HEK293 (cell line): ENCODE measurements around the gene TSEN2.

ENCODE experiments used
- CTCF ChIA-PET: fragments of 350-600 bp; formaldehyde crosslinking; extraction: SDS; loops from one replicate; lab custom pipeline; 2021; ENCODE audit warnings: antibody characterized with exemption; lab: Yijun Ruan, JAX
- POLR2A ChIA-PET: fragments of 300-600 bp; formaldehyde crosslinking; extraction: SDS; loops from one replicate; lab custom pipeline; 2020; ENCODE audit warnings: antibody characterized with exemption, inconsistent platforms; lab: Yijun Ruan, JAX
- H3K27ac ChIP-seq: fragments of 200-500 bp; sonication (Bioruptor generic); 2 replicates; pipeline ENCODE4 v1.5.1; 2014; ENCODE audit warnings: low read depth, low read length, control low read depth, inconsistent platforms; ENCODE audit errors: extremely low read depth
- H3K36me3 ChIP-seq, 2 experiments: fragments of 200-500 bp in 1 of 2; sonication (Bioruptor generic) in 1 of 2; 1 replicate in 1 of 2; 2 replicates in 1 of 2; pipeline ENCODE4 v1.5.1; 2014 to 2017; ENCODE audit warnings: inconsistent platforms in 2 of 2, low read length in 2 of 2; ENCODE audit not compliant: control insufficient read depth in 2 of 2, insufficient read depth in 1 of 2
- H3K4me1 ChIP-seq: fragments of 200-500 bp; sonication (Bioruptor generic); 2 replicates; pipeline ENCODE4 v1.5.1; 2014; ENCODE audit warnings: mild to moderate bottlenecking, low read length, inconsistent platforms; ENCODE audit not compliant: control insufficient read depth, insufficient read depth
- H3K4me3 ChIP-seq: 2 replicates; pipeline ENCODE4 v1.5.1; 2011; ENCODE audit warnings: low read depth, mild to moderate bottlenecking, control low read depth, low read length, moderate library complexity
- H3K9me3 ChIP-seq: fragments of 200-500 bp; sonication (Bioruptor generic); 2 replicates; pipeline ENCODE4 v1.5.1; 2014; ENCODE audit warnings: low read depth, low read length, inconsistent platforms; ENCODE audit not compliant: control insufficient read depth, insufficient read depth
- AEBP2 ChIP-seq: fragments of 450-650 bp; formaldehyde crosslinking; IDR thresholded peaks from 2 replicates; pipeline ENCODE4 v1.5.1; 2016; ENCODE audit warnings: missing biosample characterization, missing genetic modification characterization, borderline replicate concordance
- BCL11A ChIP-seq: fragments of 450-650 bp; formaldehyde crosslinking; IDR thresholded peaks from 2 replicates; pipeline ENCODE4 v1.5.1; 2016; ENCODE audit warnings: low read depth, missing biosample characterization, missing genetic modification characterization
- GFI1B ChIP-seq: fragments of 450-650 bp; formaldehyde crosslinking; IDR thresholded peaks from 2 replicates; pipeline ENCODE4 v1.5.1; 2016; ENCODE audit warnings: missing biosample characterization, missing genetic modification characterization
- GLI2 ChIP-seq: fragments of 450-650 bp; formaldehyde crosslinking; IDR thresholded peaks from 2 replicates; pipeline ENCODE4; 2017; ENCODE audit warnings: missing biosample characterization, missing genetic modification characterization, low read depth, borderline replicate concordance
- GLIS1 ChIP-seq: fragments of 450-650 bp; formaldehyde crosslinking; IDR thresholded peaks from 2 replicates; pipeline ENCODE4 v1.5.1; 2016; ENCODE audit warnings: missing biosample characterization, missing genetic modification characterization
- KLF9 ChIP-seq: fragments of 450-650 bp; formaldehyde crosslinking; IDR thresholded peaks from 2 replicates; pipeline ENCODE4 v1.5.1; 2016; ENCODE audit warnings: missing biosample characterization, missing genetic modification characterization, low read depth
- SETDB1 ChIP-seq: IDR thresholded peaks from one replicate; pipeline ENCODE4 v1.6.1; 2017; ENCODE audit warnings: mild to moderate bottlenecking, low read length, moderate library complexity, mixed read lengths; ENCODE audit not compliant: insufficient read length
- SP7 ChIP-seq: fragments of 450-650 bp; formaldehyde crosslinking; IDR thresholded peaks from 2 replicates; pipeline ENCODE4 v1.5.1; 2016; ENCODE audit warnings: missing biosample characterization, missing genetic modification characterization
- YY1 ChIP-seq: fragments of 450-650 bp; formaldehyde crosslinking; IDR thresholded peaks from 2 replicates; pipeline ENCODE4 v1.5.1; 2018; ENCODE audit warnings: missing biosample characterization, missing genetic modification characterization
- ZEB2 ChIP-seq: fragments of 450-650 bp; formaldehyde crosslinking; IDR thresholded peaks from 2 replicates; pipeline ENCODE4 v1.5.1; 2016; ENCODE audit warnings: missing biosample characterization, missing genetic modification characterization
- ZNF157 ChIP-seq: fragments of 450-650 bp; formaldehyde crosslinking; IDR thresholded peaks from 2 replicates; pipeline ENCODE4 v1.5.1; 2016; ENCODE audit warnings: missing biosample characterization, missing genetic modification characterization
- ZNF174 ChIP-seq: fragments of 450-650 bp; formaldehyde crosslinking; IDR thresholded peaks from 2 replicates; pipeline ENCODE4 v1.5.0; 2017; ENCODE audit warnings: missing biosample characterization, mild to moderate bottlenecking, missing genetic modification characterization
- ZNF211 ChIP-seq: fragments of 450-650 bp; formaldehyde crosslinking; IDR thresholded peaks from 2 replicates; pipeline ENCODE4 v1.5.1; 2016; ENCODE audit warnings: low read depth, missing biosample characterization, missing genetic modification characterization
- ZNF214 ChIP-seq: fragments of 450-650 bp; formaldehyde crosslinking; IDR thresholded peaks from 2 replicates; pipeline ENCODE4 v1.5.1; 2017; ENCODE audit warnings: missing biosample characterization, mild to moderate bottlenecking, missing genetic modification characterization, borderline replicate concordance
- ZNF221 ChIP-seq: fragments of 450-650 bp; formaldehyde crosslinking; IDR thresholded peaks from 2 replicates; pipeline ENCODE4 v1.5.1; 2017; ENCODE audit warnings: missing biosample characterization, missing genetic modification characterization, borderline replicate concordance
- ZNF324 ChIP-seq: fragments of 450-650 bp; formaldehyde crosslinking; IDR thresholded peaks from 2 replicates; pipeline ENCODE4 v1.5.1; 2016; ENCODE audit warnings: missing biosample characterization, missing genetic modification characterization
- ZNF404 ChIP-seq: fragments of 450-650 bp; formaldehyde crosslinking; IDR thresholded peaks from 2 replicates; pipeline ENCODE4 v1.5.1; 2017; ENCODE audit warnings: missing biosample characterization, missing genetic modification characterization
- ZNF423 ChIP-seq: fragments of 450-650 bp; formaldehyde crosslinking; IDR thresholded peaks from 2 replicates; pipeline ENCODE4 v1.5.1; 2016; ENCODE audit warnings: missing biosample characterization, missing genetic modification characterization
- ZNF544 ChIP-seq: fragments of 450-650 bp; formaldehyde crosslinking; IDR thresholded peaks from 2 replicates; pipeline ENCODE4 v1.5.0; 2017; ENCODE audit warnings: missing biosample characterization, missing genetic modification characterization
- ZNF610 ChIP-seq: fragments of 450-650 bp; formaldehyde crosslinking; IDR thresholded peaks from 2 replicates; pipeline ENCODE4 v1.5.1; 2016; ENCODE audit warnings: missing biosample characterization, missing genetic modification characterization, borderline replicate concordance
- ZNF660 ChIP-seq: fragments of 450-650 bp; IDR thresholded peaks from 2 replicates; pipeline ENCODE4 v1.5.1; 2018; ENCODE audit warnings: missing biosample characterization, mild to moderate bottlenecking, missing genetic modification characterization
- ZNF664 ChIP-seq: fragments of 450-650 bp; formaldehyde crosslinking; IDR thresholded peaks from 2 replicates; pipeline ENCODE4 v1.5.1; 2016; ENCODE audit warnings: missing biosample characterization, missing genetic modification characterization
- ZNF837 ChIP-seq: fragments of 450-650 bp; formaldehyde crosslinking; IDR thresholded peaks from 2 replicates; pipeline ENCODE4 v1.5.1; 2016; ENCODE audit warnings: missing biosample characterization, missing genetic modification characterization
- ZNF843 ChIP-seq: fragments of 450-650 bp; formaldehyde crosslinking; IDR thresholded peaks from 2 replicates; pipeline ENCODE4 v1.5.1; 2016; ENCODE audit warnings: missing biosample characterization, missing genetic modification characterization
- ZSCAN30 ChIP-seq: fragments of 450-650 bp; IDR thresholded peaks from 2 replicates; pipeline ENCODE4 v1.5.1; 2018; ENCODE audit warnings: missing biosample characterization, mild to moderate bottlenecking, missing genetic modification characterization, moderate library complexity
- ZXDB ChIP-seq: fragments of 450-650 bp; formaldehyde crosslinking; IDR thresholded peaks from 2 replicates; pipeline ENCODE4 v1.5.1; 2016; ENCODE audit warnings: missing biosample characterization, missing genetic modification characterization
- TF ChIP-seq, protein P1 (sequence below): fragments of 450-650 bp; formaldehyde crosslinking; optimal IDR thresholded peaks from 2 replicates; pipeline ENCODE3; 2016; ENCODE audit warnings: missing biosample characterization, mild to moderate bottlenecking, missing genetic modification characterization
- TF ChIP-seq, protein P2 (sequence below): fragments of 450-650 bp; formaldehyde crosslinking; IDR thresholded peaks from 2 replicates; pipeline ENCODE4 v1.5.1; 2017; ENCODE audit warnings: missing biosample characterization, missing genetic modification characterization
- TF ChIP-seq, protein P3 (sequence below): fragments of 450-650 bp; formaldehyde crosslinking; conservative IDR thresholded peaks from 2 replicates; pipeline ENCODE4 v1.5.1; 2016; ENCODE audit warnings: low read depth, missing biosample characterization, missing genetic modification characterization

TSEN2 gene

DNA sequence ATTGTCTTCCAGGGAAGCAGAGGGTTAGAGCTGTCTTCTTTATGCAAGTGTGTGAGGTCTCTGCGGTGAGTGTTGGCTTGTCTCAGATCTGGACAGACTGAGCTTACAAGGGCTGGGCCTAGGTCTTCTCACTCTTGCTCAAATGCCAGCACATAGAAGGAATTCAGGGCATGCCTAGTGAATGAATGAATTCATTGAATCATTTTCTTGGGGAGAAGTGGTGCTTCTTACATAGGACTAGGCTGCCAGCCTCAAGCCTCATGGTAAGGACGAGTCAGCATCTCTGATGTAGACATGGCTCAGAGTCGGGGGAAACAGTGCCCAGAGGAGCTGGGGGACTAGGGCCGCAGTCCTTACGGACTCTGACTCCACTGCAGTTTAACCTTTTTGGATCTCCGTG, 89.9 kb downstream of the TSEN2 start:
- peaks cover 60 to 92% of the 10 kb centered on the region in 2 experiments for H3K36me3 ChIP-seq
- TF ChIP-seq AEBP2 (no peak), ZNF610 (tag by site-specific recombination) (no peak), ZNF404 (no peak), ZNF660 (tag by site-specific recombination) (no peak), ZNF837 (tag by site-specific recombination) (no peak), ZNF221 (no peak), BCL11A (tag by site-specific recombination) (no peak), SETDB1 (no peak), ZXDB (tag by site-specific recombination) (no peak), YY1 (tag by site-specific recombination) (no peak), ZNF843 (tag by site-specific recombination) (no peak), ZEB2 (tag by site-specific recombination) (no peak), ZNF211 (tag by site-specific recombination) (no peak)
- H3K4me1 ChIP-seq: no peaks in the 10 kb centered on the region
- no peak overlapping the region for H3K27ac ChIP-seq
- H3K9me3 ChIP-seq: no peaks in the 10 kb centered on the region
- POLR2A ChIA-PET: no interaction called here
- H3K4me3 ChIP-seq: no peak overlapping the region
- CTCF ChIA-PET: interaction anchor here (0.5 kb wide), 1 partner anchor 238 kb away, joined by 3 read pairs; no protein-coding TSS in a partner anchor

GRCh38 chr3:12574661-12575060, 90.4 kb downstream of the TSEN2 start:
- TF ChIP-seq, protein P1, sequence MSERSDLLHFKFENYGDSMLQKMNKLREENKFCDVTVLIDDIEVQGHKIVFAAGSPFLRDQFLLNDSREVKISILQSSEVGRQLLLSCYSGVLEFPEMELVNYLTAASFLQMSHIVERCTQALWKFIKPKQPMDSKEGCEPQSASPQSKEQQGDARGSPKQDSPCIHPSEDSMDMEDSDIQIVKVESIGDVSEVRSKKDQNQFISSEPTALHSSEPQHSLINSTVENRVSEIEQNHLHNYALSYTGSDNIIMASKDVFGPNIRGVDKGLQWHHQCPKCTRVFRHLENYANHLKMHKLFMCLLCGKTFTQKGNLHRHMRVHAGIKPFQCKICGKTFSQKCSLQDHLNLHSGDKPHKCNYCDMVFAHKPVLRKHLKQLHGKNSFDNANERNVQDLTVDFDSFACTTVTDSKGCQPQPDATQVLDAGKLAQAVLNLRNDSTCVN (tag by site-specific recombination): no peak
- TF ChIP-seq ZNF660 (tag by site-specific recombination) (no peak), GFI1B (tag by site-specific recombination) (no peak), ZSCAN30 (tag by site-specific recombination) (no peak), GLIS1 (tag by site-specific recombination) (no peak), ZNF214 (no peak), ZNF544 (tag by site-specific recombination) (no peak), ZNF221 (no peak), ZNF324 (tag by site-specific recombination) (no peak), GLI2 (tag by site-specific recombination) (no peak), ZNF664 (tag by site-specific recombination) (no peak), ZNF157 (tag by site-specific recombination) (no peak), KLF9 (tag by site-specific recombination) (no peak), SP7 (no peak), ZNF174 (tag by site-specific recombination) (no peak), ZNF423 (tag by site-specific recombination) (no peak), BCL11A (tag by site-specific recombination) (no peak)
- TF ChIP-seq, protein P2, sequence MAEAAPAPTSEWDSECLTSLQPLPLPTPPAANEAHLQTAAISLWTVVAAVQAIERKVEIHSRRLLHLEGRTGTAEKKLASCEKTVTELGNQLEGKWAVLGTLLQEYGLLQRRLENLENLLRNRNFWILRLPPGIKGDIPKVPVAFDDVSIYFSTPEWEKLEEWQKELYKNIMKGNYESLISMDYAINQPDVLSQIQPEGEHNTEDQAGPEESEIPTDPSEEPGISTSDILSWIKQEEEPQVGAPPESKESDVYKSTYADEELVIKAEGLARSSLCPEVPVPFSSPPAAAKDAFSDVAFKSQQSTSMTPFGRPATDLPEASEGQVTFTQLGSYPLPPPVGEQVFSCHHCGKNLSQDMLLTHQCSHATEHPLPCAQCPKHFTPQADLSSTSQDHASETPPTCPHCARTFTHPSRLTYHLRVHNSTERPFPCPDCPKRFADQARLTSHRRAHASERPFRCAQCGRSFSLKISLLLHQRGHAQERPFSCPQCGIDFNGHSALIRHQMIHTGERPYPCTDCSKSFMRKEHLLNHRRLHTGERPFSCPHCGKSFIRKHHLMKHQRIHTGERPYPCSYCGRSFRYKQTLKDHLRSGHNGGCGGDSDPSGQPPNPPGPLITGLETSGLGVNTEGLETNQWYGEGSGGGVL (tag by site-specific recombination): no peak
- TF ChIP-seq, protein P3, sequence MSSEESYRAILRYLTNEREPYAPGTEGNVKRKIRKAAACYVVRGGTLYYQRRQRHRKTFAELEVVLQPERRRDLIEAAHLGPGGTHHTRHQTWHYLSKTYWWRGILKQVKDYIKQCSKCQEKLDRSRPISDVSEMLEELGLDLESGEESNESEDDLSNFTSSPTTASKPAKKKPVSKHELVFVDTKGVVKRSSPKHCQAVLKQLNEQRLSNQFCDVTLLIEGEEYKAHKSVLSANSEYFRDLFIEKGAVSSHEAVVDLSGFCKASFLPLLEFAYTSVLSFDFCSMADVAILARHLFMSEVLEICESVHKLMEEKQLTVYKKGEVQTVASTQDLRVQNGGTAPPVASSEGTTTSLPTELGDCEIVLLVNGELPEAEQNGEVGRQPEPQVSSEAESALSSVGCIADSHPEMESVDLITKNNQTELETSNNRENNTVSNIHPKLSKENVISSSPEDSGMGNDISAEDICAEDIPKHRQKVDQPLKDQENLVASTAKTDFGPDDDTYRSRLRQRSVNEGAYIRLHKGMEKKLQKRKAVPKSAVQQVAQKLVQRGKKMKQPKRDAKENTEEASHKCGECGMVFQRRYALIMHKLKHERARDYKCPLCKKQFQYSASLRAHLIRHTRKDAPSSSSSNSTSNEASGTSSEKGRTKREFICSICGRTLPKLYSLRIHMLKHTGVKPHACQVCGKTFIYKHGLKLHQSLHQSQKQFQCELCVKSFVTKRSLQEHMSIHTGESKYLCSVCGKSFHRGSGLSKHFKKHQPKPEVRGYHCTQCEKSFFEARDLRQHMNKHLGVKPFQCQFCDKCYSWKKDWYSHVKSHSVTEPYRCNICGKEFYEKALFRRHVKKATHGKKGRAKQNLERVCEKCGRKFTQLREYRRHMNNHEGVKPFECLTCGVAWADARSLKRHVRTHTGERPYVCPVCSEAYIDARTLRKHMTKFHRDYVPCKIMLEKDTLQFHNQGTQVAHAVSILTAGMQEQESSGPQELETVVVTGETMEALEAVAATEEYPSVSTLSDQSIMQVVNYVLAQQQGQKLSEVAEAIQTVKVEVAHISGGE (tag by site-specific recombination): no peak
- TF ChIP-seq, all 188 proteins: peak for 0
- Histone ChIP-seq H3K4me3 (no peak overlapping the region), H3K27ac (no peak overlapping the region), H3K4me1 (no peaks in the 10 kb centered on the region), H3K9me3 (no peaks in the 10 kb centered on the region), H3K36me3 (peaks cover 60 to 93% of the 10 kb centered on the region in 2 experiments)
- CTCF ChIA-PET: interaction anchor here (0.6 to 1.1 kb wide), 2 partner anchors 17 to 30 kb away, joined by 3 read pairs; no protein-coding TSS in a partner anchor
- POLR2A ChIA-PET: no interaction called here
